B cell (primary cell): ENCODE measurements around the gene BMF.

ENCODE experiments used
- EZH2 ChIP-seq: IDR thresholded peaks from 2 replicates; pipeline ENCODE4 v1.6.1; 2012; ENCODE audit warnings: borderline replicate concordance, low read depth, mild to moderate bottlenecking, moderate library complexity, low read length; ENCODE audit not compliant: insufficient read depth, poor library complexity, severe bottlenecking
- TF ChIP-seq, protein P1 (sequence below): fragments of 200-600 bp; IDR thresholded peaks from one replicate; pipeline ENCODE4 v1.8.0; 2022; ENCODE audit warnings: antibody characterized with exemption, mild to moderate bottlenecking

- TF ChIP-seq, protein P1, sequence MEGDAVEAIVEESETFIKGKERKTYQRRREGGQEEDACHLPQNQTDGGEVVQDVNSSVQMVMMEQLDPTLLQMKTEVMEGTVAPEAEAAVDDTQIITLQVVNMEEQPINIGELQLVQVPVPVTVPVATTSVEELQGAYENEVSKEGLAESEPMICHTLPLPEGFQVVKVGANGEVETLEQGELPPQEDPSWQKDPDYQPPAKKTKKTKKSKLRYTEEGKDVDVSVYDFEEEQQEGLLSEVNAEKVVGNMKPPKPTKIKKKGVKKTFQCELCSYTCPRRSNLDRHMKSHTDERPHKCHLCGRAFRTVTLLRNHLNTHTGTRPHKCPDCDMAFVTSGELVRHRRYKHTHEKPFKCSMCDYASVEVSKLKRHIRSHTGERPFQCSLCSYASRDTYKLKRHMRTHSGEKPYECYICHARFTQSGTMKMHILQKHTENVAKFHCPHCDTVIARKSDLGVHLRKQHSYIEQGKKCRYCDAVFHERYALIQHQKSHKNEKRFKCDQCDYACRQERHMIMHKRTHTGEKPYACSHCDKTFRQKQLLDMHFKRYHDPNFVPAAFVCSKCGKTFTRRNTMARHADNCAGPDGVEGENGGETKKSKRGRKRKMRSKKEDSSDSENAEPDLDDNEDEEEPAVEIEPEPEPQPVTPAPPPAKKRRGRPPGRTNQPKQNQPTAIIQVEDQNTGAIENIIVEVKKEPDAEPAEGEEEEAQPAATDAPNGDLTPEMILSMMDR = no peak
- TF ChIP-seq EZH2 = no peak
Observed at GRCh38 chr15:40080847-40081246, 27.8 kb downstream of the BMF start.
